ENCODE measurements around the gene MPEG1. TPM values are rescaled to one million over a fixed set of nuclear protein-coding genes. Genes with fewer than 3 reads are reported as not detected.

MPEG1 gene
- total and polyA plus RNA-seq, 2 of the 13 experiments (the other 11 are each of a cell fraction or from before 2014, with no cell fraction given) = not detected

- peak; percentile 64; the same call in 1 of the 2 replicates for TF ChIP-seq ZNF567 (CRISPR knock-in tag; IDR thresholded peaks at IDR 0.05; ENCODE audit: borderline replicate concordance)
- TF ChIP-seq ZNF616 (CRISPR knock-in tag; IDR thresholded peaks at IDR 0.05; ENCODE audit: low read depth) = peak; percentile 51; the same call in 1 of the 2 replicates
- TF ChIP-seq KDM2A (CRISPR knock-in tag; IDR thresholded peaks at IDR 0.05; ENCODE audit: borderline replicate concordance, low read depth) = peak; percentile 27; the same call in 1 of the 2 replicates
- TF ChIP-seq ZIK1 (CRISPR knock-in tag; IDR thresholded peaks at IDR 0.05; ENCODE audit: borderline replicate concordance, low read depth) = no peak; the same call in 1 of the 2 replicates
- no peak for TF ChIP-seq ZNF180 (CRISPR knock-in tag; IDR thresholded peaks at IDR 0.05; ENCODE audit: borderline replicate concordance, low read depth)
- TF ChIP-seq BCL6 (CRISPR knock-in tag; IDR thresholded peaks at IDR 0.05) = peak; percentile 35; the same call in 1 of the 2 replicates
- TF ChIP-seq ZNF350 (CRISPR knock-in tag; IDR thresholded peaks at IDR 0.05; ENCODE audit: borderline replicate concordance, low read depth) = peak; percentile 44; the same call in 1 of the 2 replicates
- TF ChIP-seq DDIT3 (CRISPR knock-in tag; IDR thresholded peaks at IDR 0.05) = no peak
- 0 out of 2 replicates have a peak, but pooled peaks have one; percentile 59 for TF ChIP-seq ZNF276 (CRISPR knock-in tag; IDR thresholded peaks at IDR 0.05; ENCODE audit: low read depth)
- peak; percentile 75 for TF ChIP-seq RNF2 (conservative IDR thresholded peaks at IDR 0.05; ENCODE audit: low read depth)
- peak; percentile 92 for TF ChIP-seq ZNF746 (CRISPR knock-in tag; IDR thresholded peaks at IDR 0.05)
- no peak for TF ChIP-seq ZKSCAN5 (CRISPR knock-in tag; IDR thresholded peaks at IDR 0.05)
- no peak for TF ChIP-seq SNRNP70 (IDR thresholded peaks at IDR 0.05; ENCODE audit: low read depth, low read length)
- TF ChIP-seq ZNF687 (CRISPR knock-in tag; IDR thresholded peaks at IDR 0.05) = peak; percentile 91
- TF ChIP-seq DPF2 (CRISPR knock-in tag; IDR thresholded peaks at IDR 0.05; ENCODE audit: borderline replicate concordance, low read depth) = no peak
- peak; percentile 17; the same call in 1 of the 2 replicates for TF ChIP-seq TBX2 (CRISPR knock-in tag; IDR thresholded peaks at IDR 0.05; ENCODE audit: borderline replicate concordance)
- TF ChIP-seq ZNF496 (CRISPR knock-in tag; IDR thresholded peaks at IDR 0.05; ENCODE audit: insufficient replicate concordance) = no peak
- peak; percentile 30; the same call in 1 of the 2 replicates for TF ChIP-seq FOXO1 (CRISPR knock-in tag; IDR thresholded peaks at IDR 0.05)
- 0 out of 2 replicates have a peak, but pooled peaks have one; percentile 20 for TF ChIP-seq ZSCAN20 (CRISPR knock-in tag; IDR thresholded peaks at IDR 0.05; ENCODE audit: borderline replicate concordance)
- no peak for TF ChIP-seq SMARCC2 (IDR thresholded peaks at IDR 0.05)
- TF ChIP-seq ZNF747 (CRISPR knock-in tag; IDR thresholded peaks at IDR 0.05; ENCODE audit: borderline replicate concordance) = 0 out of 2 replicates have a peak, but pooled peaks have one; percentile 42
Measured at GRCh38 chr11:59171508-59172322, 41.0 kb downstream of the MPEG1 start, which contains the start of gene DTX4 (continued).

Data from HepG2 (cell line).